Measurements from ENCODE around the gene SSTR3.
A peak's percentile ranks its signal among the peaks of the same experiment; 100 is the strongest.
"Not testable (repeated sequence)": the region's sequence is repeated elsewhere in the genome, so short reads cannot be mapped to it uniquely, and the experiment has no call there.

The SSTR3 gene

GRCh38 chr22:37204045-37204655 is 8.1 kb downstream of the SSTR3 start:
- H3K4me1 ChIP-seq (ENCODE audit: control extremely low read depth in 1 of 4, control insufficient read depth in 4 of 4, insufficient read depth in 4 of 4, low read length in 3 of 4): peaks cover 0 to 13% (median 7%) of the 10 kb centered on the region in 4 experiments
- CTCF ChIA-PET: no interaction called here

GRCh38 chr22:37203354-37204044 is 8.8 kb downstream of the SSTR3 start:
- no peak overlapping the region for H3K4me3 ChIP-seq (ENCODE audit: control insufficient read depth in 1 of 7, extremely low read depth in 1 of 7, insufficient read depth in 4 of 7, low read depth in 2 of 7, low read length in 6 of 7)
- no peak for DNase-seq
- ChIA-PET POLR2A (no interaction called here), CTCF (no interaction called here)
- H3K27me3 ChIP-seq (replicated peaks in 2 of 5; ENCODE audit: control insufficient read depth in 4 of 5, insufficient read depth in 5 of 5, low read length in 4 of 5): no peaks in the 10 kb centered on the region
- no peaks in the 10 kb centered on the region for H3K9me3 ChIP-seq (ENCODE audit: control extremely low read depth in 1 of 5, control insufficient read depth in 4 of 5, insufficient read depth in 2 of 5, low read depth in 1 of 5, low read length in 4 of 5)
- peaks cover 0 to 18% (median 12%) of the 10 kb centered on the region in 4 experiments for H3K4me1 ChIP-seq (ENCODE audit: control extremely low read depth in 1 of 4, control insufficient read depth in 4 of 4, insufficient read depth in 4 of 4, low read length in 3 of 4)
- no peak overlapping the region for H3K27ac ChIP-seq (ENCODE audit: insufficient read depth in 1 of 2, low read depth in 1 of 2, low read length in 2 of 2, poor library complexity in 1 of 2, severe bottlenecking in 2 of 2)
- H3K36me3 ChIP-seq (ENCODE audit: control insufficient read depth in 4 of 4, insufficient read depth in 4 of 4, low read length in 3 of 4): no peaks in the 10 kb centered on the region
- 91% methylated on average over 15 of the region's 16 CpGs for WGBS (ENCODE audit: insufficient coverage)

More at GRCh38 chr22:37204045-37204655, 8.1 kb downstream of the SSTR3 start:
- no peak for DNase-seq
- H3K27ac ChIP-seq (ENCODE audit: insufficient read depth in 1 of 2, low read depth in 1 of 2, low read length in 2 of 2, poor library complexity in 1 of 2, severe bottlenecking in 2 of 2): no peak overlapping the region
- H3K4me3 ChIP-seq (ENCODE audit: control insufficient read depth in 1 of 7, extremely low read depth in 1 of 7, insufficient read depth in 4 of 7, low read depth in 2 of 7, low read length in 6 of 7): no peak overlapping the region
- POLR2A ChIA-PET: no interaction called here
- 88% methylated on average over 5 of the region's 5 CpGs for WGBS (ENCODE audit: insufficient coverage)
- H3K36me3 ChIP-seq (ENCODE audit: control insufficient read depth in 4 of 4, insufficient read depth in 4 of 4, low read length in 3 of 4): no peaks in the 10 kb centered on the region
- H3K9me3 ChIP-seq (ENCODE audit: control extremely low read depth in 1 of 5, control insufficient read depth in 4 of 5, insufficient read depth in 2 of 5, low read depth in 1 of 5, low read length in 4 of 5): no peaks in the 10 kb centered on the region
- H3K27me3 ChIP-seq (replicated peaks in 2 of 5; ENCODE audit: control insufficient read depth in 4 of 5, insufficient read depth in 5 of 5, low read length in 4 of 5): no peaks in the 10 kb centered on the region

- Histone ChIP-seq H3K27me3 (replicated peaks in 2 of 5; ENCODE audit: control insufficient read depth in 4 of 5, insufficient read depth in 5 of 5, low read length in 4 of 5) (no peaks in the 10 kb centered on the region), H3K4me3 (ENCODE audit: control insufficient read depth in 1 of 7, extremely low read depth in 1 of 7, insufficient read depth in 4 of 7, low read depth in 2 of 7, low read length in 6 of 7) (no peak overlapping the region), H3K27ac (ENCODE audit: insufficient read depth in 1 of 2, low read depth in 1 of 2, low read length in 2 of 2, poor library complexity in 1 of 2, severe bottlenecking in 2 of 2) (no peak overlapping the region), H3K9me3 (ENCODE audit: control extremely low read depth in 1 of 5, control insufficient read depth in 4 of 5, insufficient read depth in 2 of 5, low read depth in 1 of 5, low read length in 4 of 5) (no peaks in the 10 kb centered on the region), H3K4me1 (ENCODE audit: control extremely low read depth in 1 of 4, control insufficient read depth in 4 of 4, insufficient read depth in 4 of 4, low read length in 3 of 4) (peaks cover 3 to 25% (median 19%) of the 10 kb centered on the region in 4 experiments), H3K36me3 (ENCODE audit: control insufficient read depth in 4 of 4, insufficient read depth in 4 of 4, low read length in 3 of 4) (no peaks in the 10 kb centered on the region)
- ChIA-PET POLR2A (no interaction called here), CTCF (interaction anchor here (0.9 to 2.1 kb wide), 4 partner anchors 14 to 126 kb away, joined by 3 to 4 read pairs (median 3); no protein-coding TSS in a partner anchor)
- WGBS (ENCODE audit: insufficient coverage): 98% methylated on average over 7 of the region's 10 CpGs
- DNase-seq: no peak
Measured at GRCh38 chr22:37202716-37203115, 9.6 kb downstream of the SSTR3 start.

GRCh38 chr22:37202001-37202555 is 10.2 kb downstream of the SSTR3 start:
- Histone ChIP-seq H3K4me3 (ENCODE audit: control insufficient read depth in 1 of 7, extremely low read depth in 1 of 7, insufficient read depth in 4 of 7, low read depth in 2 of 7, low read length in 6 of 7) (no peak overlapping the region), H3K27ac (ENCODE audit: insufficient read depth in 1 of 2, low read depth in 1 of 2, low read length in 2 of 2, poor library complexity in 1 of 2, severe bottlenecking in 2 of 2) (no peak overlapping the region), H3K36me3 (ENCODE audit: control insufficient read depth in 4 of 4, insufficient read depth in 4 of 4, low read length in 3 of 4) (no peaks in the 10 kb centered on the region), H3K27me3 (replicated peaks in 2 of 5; ENCODE audit: control insufficient read depth in 4 of 5, insufficient read depth in 5 of 5, low read length in 4 of 5) (no peaks in the 10 kb centered on the region), H3K4me1 (ENCODE audit: control extremely low read depth in 1 of 4, control insufficient read depth in 4 of 4, insufficient read depth in 4 of 4, low read length in 3 of 4) (peaks cover 3 to 30% (median 20%) of the 10 kb centered on the region in 4 experiments), H3K9me3 (ENCODE audit: control extremely low read depth in 1 of 5, control insufficient read depth in 4 of 5, insufficient read depth in 2 of 5, low read depth in 1 of 5, low read length in 4 of 5) (no peaks in the 10 kb centered on the region)
- POLR2A ChIA-PET: no interaction called here
- WGBS (ENCODE audit: insufficient coverage): 100% methylated on average over 3 of the region's 5 CpGs
- CTCF ChIA-PET: interaction anchor here (0.9 to 3.5 kb wide), 8 partner anchors 15 to 262 kb away, joined by 3 to 17 read pairs (median 4); partner anchors contain the start of gene RAC2
- no peak for DNase-seq

- H3K9me3 ChIP-seq (ENCODE audit: control extremely low read depth in 1 of 5, control insufficient read depth in 4 of 5, insufficient read depth in 2 of 5, low read depth in 1 of 5, low read length in 4 of 5); DNase-seq; H3K27me3 ChIP-seq (replicated peaks in 2 of 5; ENCODE audit: control insufficient read depth in 4 of 5, insufficient read depth in 5 of 5, low read length in 4 of 5); H3K36me3 ChIP-seq (ENCODE audit: control insufficient read depth in 4 of 4, insufficient read depth in 4 of 4, low read length in 3 of 4); H3K4me3 ChIP-seq (ENCODE audit: control insufficient read depth in 1 of 7, extremely low read depth in 1 of 7, insufficient read depth in 4 of 7, low read depth in 2 of 7, low read length in 6 of 7); H3K27ac ChIP-seq (ENCODE audit: insufficient read depth in 1 of 2, low read depth in 1 of 2, low read length in 2 of 2, poor library complexity in 1 of 2, severe bottlenecking in 2 of 2): not testable (repeated sequence)
- POLR2A ChIA-PET: interaction anchor here (1.0 kb wide), 1 partner anchor 24 kb away, joined by 3 read pairs; no protein-coding TSS in a partner anchor
- CTCF ChIA-PET: interaction anchor here (0.9 to 5.4 kb wide), 13 partner anchors 8 to 263 kb away, joined by 3 to 39 read pairs (median 5); partner anchors contain the start of gene RAC2
- H3K4me1 ChIP-seq (ENCODE audit: control extremely low read depth in 1 of 4, control insufficient read depth in 4 of 4, insufficient read depth in 4 of 4, low read length in 3 of 4): peaks cover 3 to 30% (median 19%) of the 10 kb centered on the region in 4 experiments
- 98% methylated on average over 5 of the region's 6 CpGs for WGBS (ENCODE audit: insufficient coverage)
Measured at GRCh38 chr22:37201443-37201820, 10.8 kb downstream of the SSTR3 start.

GRCh38 chr22:37199760-37200108 is 12.5 kb downstream of the SSTR3 start:
- no peak overlapping the region for H3K27ac ChIP-seq (ENCODE audit: insufficient read depth in 1 of 2, low read depth in 1 of 2, low read length in 2 of 2, poor library complexity in 1 of 2, severe bottlenecking in 2 of 2)
- no peak for DNase-seq
- peaks cover 3 to 30% (median 19%) of the 10 kb centered on the region in 4 experiments for H3K4me1 ChIP-seq (ENCODE audit: control extremely low read depth in 1 of 4, control insufficient read depth in 4 of 4, insufficient read depth in 4 of 4, low read length in 3 of 4)
- H3K36me3 ChIP-seq (ENCODE audit: control insufficient read depth in 4 of 4, insufficient read depth in 4 of 4, low read length in 3 of 4): no peaks in the 10 kb centered on the region
- peak overlapping the region in 2 of 7 experiments; percentile 54 to 69 for H3K4me3 ChIP-seq (ENCODE audit: control insufficient read depth in 1 of 7, extremely low read depth in 1 of 7, insufficient read depth in 4 of 7, low read depth in 2 of 7, low read length in 6 of 7)
- no peaks in the 10 kb centered on the region for H3K9me3 ChIP-seq (ENCODE audit: control extremely low read depth in 1 of 5, control insufficient read depth in 4 of 5, insufficient read depth in 2 of 5, low read depth in 1 of 5, low read length in 4 of 5)
- WGBS (ENCODE audit: insufficient coverage): 39% methylated on average over 12 of the region's 12 CpGs
- H3K27me3 ChIP-seq (replicated peaks in 2 of 5; ENCODE audit: control insufficient read depth in 4 of 5, insufficient read depth in 5 of 5, low read length in 4 of 5): no peaks in the 10 kb centered on the region
- ChIA-PET POLR2A (interaction anchor here (1.0 kb wide), 2 partner anchors 10 to 43 kb away, joined by 3 to 4 read pairs; no protein-coding TSS in a partner anchor), CTCF (interaction anchor here (0.9 to 5.4 kb wide), 24 partner anchors 10 to 153 kb away, joined by 3 to 39 read pairs (median 5); partner anchors contain the start of genes C1QTNF6 and RAC2)

All from common myeloid progenitor, CD34-positive (primary cell).